Eye (tissue), 1 donor: ENCODE measurements around the gene CFAP65.

Source experiments
- DNase-seq: peaks from one replicate; pipeline ENCODE4 v3.0.0-alpha.2; 2015

Gene CFAP65

DNA sequence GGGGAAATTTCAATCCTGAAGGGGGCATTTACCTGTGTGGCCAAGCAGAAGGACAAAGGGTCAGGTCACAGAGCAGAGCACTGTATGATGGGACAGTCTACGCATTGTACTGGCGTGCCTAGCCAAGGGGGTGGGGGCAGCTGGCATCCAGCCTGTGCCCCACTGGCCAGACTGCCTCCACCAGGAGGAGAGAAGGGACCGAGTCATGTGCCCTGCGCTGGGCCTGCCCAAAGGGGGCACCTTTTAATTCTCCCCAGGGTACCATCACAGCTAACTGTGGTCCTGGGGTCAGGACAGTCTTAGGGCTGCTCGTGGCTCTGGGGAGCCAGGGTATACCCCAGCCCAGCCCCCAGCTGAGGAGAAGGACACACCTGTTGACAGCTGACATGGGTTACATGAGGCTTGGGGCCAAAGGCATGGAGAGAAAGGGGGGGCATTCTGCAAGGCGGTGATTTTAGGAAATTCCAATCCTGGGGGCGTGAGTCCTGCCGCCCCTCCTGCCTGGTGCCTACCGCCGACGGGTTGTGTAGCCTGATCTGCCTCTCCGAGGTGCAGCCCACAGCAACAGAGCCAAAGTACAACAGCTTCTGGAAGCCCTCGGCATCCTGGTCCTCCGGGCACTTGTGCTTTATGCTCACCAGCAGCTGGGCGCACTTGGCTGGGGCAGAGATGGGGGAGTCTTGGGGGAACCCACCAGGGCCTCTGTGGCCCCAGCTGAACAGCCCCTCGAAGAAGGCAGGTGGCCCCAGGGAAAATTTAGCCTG is 11.0 kb downstream of the CFAP65 start:
- DNase-seq: no peak

DNA sequence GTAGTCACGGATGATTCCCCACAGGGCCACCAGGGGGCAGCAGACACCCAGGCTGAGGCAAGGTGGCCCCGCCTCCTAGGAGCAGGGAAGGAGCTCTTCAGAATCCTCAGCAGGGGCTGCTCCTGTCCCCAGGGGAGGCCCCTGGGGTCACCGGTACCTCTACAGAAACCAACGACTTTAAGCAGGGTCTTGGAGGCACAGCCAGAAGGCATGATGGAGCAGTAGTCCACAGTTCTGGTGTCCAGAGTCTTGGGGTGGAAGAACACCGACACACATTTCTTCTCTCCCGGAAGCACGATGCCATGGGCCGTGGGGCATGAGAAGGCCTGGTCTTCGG is 11.5 kb downstream of the CFAP65 start:
- DNase-seq: peak; percentile 90

DNA sequence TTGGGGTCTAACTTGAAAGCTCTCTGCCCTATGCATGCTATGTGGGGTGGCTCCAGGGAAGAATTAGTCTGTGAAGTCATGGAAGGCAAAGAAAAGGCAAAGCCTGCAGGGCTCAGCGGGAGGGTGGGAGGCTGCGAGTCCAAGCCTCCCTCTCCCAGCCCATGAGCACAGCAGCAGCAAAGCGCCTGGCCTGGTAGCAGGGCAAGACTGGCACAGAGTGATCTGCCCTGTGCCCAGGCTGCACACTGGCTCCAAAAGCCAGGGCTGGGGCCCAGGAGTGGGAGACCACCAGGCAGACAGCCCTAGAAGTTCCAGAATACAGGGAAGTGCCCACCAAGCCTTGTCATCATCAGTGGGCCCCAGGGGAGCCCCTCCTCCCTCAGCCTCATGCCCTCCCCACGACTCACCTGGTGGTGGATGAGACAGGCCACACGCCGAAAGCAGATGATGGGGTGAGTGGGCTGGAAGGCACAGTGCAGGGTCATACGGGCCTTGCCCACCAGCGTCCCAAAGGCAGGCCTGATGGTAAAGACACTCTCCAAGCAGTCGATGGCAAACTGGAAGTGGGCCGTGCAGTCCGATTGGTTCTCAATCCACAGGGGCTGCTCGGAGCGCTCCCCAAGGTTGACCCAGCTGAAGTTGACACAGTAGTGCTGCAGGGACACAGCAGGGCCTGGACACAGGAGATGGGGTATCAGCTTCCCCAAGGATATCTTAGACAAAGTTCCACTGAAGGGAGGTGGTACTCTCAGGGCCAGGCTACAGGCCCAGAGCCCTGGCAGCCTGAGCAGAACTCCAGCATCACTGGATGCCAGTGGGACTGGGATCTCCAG is 12.1 kb downstream of the CFAP65 start:
- DNase-seq: no peak

DNA sequence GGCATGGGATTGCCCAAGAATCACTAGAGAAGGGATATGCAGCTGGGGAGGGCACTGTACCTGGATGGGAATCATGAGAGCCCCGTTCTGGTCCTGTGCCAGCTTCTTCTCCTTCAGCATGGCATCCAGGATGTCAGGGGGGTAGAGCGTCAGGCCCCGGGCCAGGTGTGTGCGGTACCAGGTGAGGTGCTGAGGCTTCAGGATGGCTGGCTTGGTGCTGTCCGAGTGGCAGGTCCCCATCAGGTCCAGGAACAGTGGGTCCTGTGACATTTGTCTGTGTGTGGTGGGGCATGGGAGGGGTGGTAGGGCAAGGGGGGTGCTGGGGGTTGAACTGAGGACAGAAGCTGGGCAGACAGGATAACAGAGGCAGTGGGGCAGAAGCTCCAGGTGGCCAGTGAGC is 13.2 kb downstream of the CFAP65 start:
- DNase-seq: no peak

DNA sequence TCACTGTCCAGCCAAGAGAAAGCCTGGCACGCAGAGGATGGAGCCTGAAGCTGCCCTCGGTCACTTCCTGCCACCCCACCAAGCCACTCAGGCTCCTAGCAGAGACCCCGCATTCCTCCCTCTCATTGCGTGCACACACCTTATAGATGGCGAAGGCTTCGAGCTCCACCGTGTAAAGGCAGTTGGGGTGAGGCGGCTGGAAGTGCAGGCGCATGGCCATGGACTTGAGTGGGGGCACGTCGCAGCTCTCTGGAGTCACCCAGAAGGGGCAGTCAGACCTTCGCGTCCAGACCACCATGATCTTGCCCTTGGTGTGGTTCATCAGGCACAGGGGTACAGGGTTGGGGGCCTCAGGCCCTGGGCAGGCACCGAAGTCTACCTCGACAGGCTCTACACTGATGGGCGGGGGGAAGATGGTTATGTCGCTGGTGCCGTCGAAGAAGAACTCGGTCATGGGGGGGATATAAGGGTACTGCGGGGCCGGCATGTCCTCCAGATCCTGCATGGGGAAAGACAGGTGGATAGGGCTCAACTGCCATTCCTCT is 13.7 kb downstream of the CFAP65 start:
- no peak for DNase-seq

DNA sequence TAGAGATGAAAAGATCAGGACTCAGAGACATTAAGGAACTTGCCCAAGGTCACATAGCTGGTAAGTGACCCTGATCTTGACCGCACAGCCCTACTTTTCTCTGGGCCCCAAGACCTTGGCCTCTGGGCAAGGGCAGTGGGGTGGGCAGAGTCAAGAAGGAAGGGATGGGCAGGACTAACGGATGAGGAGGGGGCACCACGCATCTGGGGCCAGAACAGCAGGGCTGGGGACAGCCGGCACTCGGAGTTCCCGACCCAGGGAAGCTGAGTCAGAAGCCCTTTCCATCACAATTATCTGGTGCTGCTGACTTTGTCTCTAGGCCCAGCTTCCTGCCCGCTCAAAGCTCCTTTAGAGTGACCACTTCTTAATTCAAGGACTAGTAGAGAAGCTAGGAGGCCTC is 14.4 kb downstream of the CFAP65 start:
- no peak for DNase-seq

DNA sequence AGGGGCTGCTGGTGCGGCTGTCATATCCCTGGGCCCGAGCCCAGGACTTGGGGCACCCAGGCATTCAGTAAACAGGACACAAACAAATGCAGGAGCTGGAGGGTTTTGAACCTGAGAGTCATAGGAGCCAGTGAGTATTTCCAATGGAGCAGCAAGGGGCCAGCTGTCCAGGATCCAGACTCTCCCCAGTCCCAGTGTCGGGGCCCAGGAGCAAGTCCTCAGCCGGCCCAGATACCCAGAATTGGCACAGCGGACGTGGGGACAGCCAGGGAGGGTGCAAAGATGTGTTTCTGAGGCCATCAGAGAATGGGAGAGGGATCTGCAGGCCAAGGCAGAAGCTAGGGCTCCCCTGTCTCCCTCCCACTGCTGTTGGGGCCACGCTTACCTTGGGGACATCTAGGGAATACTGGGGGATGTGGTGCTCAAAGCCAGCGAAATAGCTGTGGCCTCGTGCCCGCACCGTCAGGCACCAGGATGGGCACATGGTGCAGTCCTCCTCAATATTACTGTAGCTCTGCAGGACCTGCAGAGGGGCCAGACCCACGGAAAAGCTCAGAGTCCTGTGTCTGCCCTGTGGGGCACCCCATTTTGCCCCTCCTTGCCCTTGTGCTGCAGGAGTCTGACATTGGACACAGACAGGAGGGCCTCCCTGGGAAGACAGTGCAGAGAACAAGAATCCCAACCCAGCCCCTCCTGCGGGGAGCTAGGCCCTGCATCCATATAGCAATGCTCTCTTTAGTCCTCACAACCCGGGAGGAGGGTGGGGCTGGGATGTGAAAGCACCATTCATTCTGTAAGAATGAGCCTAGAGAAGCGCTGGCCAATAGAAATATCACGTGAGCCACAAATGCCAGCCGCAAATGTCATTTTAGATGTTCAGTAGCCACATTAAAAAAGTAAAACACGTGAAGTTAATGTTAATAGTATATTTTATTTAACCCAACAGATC is 15.4 kb downstream of the CFAP65 start:
- no peak for DNase-seq

DNA sequence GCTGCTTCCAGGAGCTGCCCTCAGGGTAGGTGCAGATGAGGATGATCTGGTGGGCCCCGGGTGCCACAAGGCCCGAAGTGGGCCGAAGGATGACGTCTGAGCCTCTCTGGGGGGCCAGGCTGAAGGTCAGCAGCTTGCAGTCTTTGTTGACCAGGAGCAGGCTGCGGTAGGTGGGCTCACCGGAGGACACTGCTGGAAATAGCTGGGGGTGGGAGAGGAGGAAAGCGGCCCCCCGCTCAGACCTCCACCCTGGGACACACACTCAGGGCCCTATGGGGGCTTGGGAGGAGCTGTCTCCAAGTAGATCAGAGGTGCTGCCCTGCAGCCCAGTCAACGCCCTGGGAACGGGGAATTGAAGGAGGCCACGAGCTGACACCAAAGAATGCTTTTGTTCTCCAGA is 17.3 kb downstream of the CFAP65 start:
- DNase-seq: peak; percentile 7

DNA sequence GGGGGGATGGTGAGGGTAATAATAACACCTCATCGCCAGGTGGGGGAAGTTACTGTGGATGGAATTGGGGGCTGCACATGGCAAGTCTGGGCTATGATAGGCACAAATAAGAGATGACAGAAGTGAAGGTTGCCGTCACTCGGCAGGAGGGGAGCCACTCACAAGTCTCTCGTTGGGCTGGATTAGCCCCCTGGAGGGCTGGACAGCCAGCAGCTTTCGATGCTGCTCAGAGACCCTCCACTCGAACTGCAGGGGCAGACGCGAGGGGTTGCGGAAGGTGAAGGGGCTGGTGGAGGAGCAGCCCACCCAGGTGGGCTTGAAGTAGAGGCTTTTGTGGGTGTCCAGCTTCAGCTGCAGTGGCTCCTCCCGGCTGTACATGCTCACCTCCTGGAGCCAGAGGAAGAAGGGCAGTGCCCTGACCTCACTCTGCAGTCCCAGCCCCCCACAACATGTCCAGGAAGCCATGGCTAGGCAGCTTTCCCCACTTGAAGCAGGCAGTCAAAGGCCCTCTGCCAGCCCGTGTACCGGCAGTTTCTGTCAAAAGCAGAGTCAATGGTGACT is 18.2 kb downstream of the CFAP65 start:
- DNase-seq: no peak

DNA sequence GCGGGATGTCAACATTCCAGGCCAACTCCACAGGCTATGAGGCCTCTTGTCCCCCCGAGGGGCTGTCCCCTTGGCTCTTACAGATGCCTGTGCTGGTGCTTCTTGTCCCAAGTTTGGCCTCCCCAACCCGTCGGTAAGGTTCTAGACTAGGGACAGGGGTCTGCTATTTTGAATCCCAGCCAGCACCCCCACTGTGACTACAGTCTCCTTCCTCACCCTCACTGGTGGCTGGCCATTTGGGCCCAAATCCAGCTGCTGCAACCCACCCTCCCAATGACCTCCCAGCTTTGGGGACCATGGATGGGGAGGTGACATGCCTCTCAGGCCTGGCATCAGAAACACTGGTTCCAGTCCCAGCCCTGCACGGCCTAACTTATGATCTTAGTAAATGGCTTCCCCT is 18.7 kb downstream of the CFAP65 start:
- DNase-seq: no peak

DNA sequence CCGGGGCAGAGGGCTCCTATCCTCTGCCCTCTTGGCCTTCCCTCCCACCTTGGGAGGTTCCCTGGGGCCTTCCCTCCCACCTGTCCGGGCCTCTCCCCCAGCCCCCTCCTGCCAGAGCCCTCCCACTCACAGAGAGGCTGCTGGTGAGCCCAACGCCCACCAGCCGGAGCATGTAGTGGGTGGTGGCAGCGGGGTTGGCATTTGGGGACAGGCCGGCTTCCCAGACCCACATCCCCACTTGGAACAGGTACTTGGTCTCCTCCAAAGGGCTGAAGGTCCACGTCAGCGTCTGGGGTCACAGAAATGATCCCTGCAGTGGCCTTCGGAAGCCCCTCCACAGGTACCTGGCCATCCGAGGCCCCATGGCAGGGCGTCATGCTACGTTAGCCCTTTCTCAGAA is 19.3 kb downstream of the CFAP65 start:
- DNase-seq: no peak

DNA sequence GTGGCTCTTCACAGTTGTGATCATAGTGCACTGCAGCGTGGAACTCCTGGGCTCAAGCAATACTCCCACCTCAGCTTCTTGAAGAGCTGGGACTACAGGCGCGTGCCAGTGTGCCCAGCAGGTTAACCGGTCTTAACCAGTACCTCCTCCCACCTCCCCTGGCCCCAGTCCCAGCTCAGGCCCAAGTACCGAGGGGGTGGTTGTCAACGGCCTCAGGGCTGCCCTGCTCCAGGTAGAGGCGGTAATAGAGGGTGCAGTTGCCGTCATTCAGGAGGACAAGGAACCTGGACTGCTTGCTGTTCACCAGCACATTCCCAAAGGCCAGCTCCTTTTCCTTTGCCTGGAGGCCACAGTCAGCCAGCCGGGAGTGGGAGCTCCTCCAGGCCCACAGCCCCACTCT is 19.7 kb downstream of the CFAP65 start:
- DNase-seq: no peak

DNA sequence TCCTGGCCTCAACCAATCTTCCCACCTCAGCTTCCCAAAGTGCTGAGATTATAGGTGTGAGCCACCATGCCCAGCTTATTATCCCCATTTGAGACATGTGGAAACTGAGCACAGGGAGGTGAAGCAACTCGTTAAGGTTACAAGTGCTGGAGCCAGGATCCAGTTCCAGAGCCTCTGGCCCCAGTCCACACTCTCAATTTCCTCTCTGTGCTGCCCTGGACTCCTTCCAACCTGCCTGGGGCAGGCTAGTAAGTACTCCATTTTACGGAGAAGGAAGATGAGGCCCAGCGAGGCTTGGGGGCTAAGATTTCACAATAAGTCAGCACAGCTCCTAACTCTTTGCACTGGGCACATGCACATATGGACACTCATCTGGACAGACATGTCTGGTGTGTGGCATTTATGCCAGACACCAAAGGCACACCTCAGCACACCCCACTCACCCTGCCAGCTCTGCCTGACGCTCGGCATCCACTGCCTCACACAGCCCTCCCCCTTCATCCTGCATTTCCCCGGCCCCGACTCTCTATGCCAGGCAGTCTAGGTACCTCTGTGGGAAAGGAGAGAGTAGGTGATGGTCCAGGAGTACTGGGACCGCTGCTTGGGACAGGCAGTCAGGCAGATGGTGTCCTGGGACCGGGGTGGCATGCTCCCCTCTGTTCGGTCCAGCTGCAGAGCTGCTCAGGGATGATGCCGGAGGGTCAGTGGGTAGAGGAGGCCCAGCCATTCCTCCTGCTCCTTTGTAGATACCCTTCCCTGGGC is 20.5 kb downstream of the CFAP65 start:
- no peak for DNase-seq

DNA sequence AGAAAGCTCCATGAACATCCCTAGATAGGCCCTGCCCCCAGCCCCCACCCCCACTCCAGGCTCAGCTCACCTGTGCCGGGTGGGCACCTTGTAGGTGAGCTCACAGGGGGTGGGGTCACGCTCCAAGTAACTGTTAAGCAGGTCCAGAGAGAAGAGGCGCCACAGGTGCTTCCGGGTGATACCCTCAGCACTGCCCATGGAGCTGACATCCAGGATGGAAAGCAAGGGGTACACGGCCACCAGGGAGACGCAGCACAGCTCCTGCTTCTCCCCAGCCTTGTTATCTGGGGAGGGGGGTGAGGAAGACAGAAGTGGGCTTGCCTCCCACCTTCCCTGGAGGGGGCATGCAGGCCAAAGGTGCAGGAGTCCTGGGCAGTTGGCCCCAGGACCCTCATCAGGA is 21.9 kb downstream of the CFAP65 start:
- DNase-seq: no peak

DNA sequence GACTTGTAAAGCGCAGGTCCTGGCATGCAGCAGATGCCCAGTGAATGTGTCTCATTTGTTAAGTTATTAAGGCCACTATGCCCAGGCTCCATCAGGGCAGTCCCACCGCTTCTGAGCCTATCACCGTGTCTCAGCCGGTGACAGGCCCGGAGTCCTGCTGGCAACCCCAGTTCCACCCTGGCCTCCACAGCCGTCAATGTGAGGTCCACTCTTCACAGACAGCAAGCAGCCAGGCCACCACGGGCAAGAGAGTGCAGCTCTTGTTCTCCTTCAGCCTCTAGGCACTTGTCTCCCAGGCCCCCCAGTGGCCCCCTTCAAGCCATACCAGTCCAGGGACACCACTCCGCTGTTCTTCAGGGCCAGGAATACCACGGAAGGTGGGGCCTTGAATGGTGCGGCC is 22.6 kb downstream of the CFAP65 start:
- no peak for DNase-seq

DNA sequence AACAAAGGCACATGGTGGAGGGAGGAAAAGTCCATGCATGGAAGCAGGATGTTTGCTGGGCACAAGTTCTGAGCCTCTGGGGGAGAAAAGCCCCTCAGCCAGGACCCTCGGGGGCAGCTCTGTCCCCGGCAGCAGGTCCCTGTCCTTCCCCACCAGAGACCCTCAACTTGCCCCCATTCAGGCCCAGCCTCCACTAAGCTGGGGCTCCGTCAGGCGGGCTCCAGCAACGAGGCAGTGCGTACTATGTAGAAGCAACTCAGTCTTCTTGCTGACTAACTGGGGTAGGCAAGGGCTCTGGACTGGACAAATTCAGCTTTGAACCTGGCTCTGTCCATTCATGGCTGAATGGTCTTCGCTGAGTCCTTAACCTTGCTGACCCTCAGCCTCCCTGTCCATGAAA is 23.0 kb downstream of the CFAP65 start:
- no peak for DNase-seq

DNA sequence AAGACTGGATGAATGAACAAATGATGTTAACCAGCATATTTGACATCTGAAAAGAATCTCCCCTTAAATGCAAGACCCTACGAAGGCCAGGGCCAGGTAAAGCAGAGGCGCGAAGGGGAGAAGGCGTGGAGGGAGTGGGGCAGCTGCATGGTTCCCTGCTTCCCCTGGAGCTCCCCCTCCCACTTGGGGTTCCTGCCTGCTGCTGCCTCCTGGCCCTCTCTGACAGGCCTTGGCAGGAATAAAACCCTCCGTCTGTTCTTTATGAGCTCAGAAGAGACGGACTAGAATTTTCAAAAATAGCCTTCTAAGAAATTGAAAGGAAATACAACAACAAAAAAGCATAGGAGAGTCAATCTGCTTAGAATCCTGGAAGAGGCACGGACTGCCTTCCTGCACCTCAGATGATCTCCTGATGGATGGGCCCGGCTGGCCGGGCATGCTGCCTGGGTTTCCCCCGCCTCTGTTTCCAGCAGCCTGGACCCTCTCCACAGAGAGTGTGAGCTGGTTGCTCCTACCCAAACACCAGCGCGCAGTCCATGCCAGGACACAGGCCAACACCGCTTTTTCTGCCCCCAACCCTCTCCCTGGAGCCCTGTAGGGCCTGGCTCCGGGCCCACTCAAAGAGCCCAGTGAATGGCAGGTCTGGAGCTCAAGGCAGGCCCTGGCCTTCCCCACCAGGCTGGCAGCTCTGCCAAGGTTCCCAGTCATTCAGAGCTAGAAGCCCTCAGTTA is 23.9 kb downstream of the CFAP65 start:
- DNase-seq: no peak

DNA sequence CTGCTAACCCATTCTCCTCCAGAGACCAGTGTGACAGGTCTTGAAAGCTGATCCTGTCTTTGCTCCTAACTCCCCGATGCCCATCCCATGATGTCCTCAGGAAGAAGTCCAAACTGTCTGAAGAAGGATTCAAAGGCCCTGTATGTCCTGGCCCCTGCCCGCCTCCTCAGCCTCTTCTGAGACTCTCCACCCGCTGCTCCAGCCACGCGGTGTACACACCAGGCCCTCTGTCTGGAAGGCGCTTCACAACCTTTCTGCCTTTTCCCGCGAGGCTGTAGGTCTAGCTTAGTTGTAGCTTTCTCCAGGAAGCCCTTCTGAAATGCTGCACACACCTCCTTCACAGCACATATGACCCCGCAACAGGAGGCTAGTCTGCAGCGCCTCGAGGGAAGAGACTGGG is 24.6 kb downstream of the CFAP65 start:
- no peak for DNase-seq

DNA sequence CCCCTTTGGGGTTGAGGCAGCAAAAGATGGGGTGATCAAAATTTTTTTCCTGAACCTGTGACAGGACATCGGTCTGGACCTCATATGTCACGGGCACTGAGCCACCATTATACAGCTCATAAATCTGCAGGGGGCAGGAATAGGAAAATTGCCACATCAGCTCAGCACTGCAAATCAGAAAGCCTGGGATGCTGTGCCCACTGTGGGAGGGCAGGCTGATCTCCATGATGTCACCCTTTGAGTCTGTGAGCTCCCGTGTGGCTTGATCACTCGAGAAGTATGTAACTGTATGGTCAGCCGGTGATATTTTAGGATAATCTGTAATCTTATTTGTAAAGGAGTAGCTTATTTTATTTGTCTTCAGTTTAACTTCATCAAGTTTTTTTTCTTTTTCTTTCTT is 30.4 kb downstream of the CFAP65 start:
- DNase-seq: no peak

DNA sequence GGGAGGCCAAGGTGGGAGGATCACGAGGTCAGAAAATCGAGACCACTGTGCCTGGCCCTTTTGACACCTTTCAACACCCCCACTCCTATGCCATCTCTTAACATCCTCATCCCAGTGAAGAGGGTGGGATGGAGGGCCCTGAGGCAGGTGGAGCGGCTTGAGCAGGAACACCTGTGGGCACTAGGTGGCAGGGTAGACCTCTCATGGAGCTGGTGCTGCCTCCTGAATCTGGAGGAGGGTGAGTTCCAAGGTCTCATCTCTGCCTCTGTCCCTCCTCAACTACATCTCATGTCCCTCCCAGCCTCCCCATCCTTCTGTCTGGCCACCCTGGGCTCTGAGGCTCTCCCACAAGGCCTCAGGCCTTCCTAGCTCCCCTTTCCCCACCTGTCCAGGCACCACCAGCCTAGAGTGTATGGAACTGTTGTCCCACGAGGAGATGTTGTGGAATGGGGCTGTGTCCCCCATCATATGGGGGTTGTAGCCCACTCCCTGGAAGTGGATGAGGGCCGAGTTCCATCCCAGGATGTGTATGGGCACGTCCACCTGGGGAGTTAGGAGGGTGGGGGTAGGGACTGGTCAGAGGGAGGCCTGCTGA is 31.1 kb downstream of the CFAP65 start:
- no peak for DNase-seq

DNA sequence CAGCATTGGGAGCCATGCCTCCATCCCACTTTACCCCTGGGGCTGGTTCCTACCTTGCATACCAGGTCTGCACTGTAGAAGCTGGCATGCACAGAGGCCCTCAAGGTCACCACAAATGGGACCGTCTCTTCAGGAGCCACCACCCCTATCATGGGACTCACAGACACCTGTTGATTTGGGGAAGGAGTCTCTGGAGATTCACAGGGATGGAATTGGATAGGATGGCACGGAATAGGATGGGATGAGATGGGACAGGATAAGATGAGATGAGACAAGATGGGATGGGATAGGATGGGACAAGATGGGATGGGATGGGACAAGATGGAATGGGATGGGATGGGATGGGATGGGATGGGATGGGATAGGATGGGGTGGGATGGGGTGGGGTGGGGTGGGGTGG is 32.0 kb downstream of the CFAP65 start:
- no peak for DNase-seq
